Transverse colon (tissue), 4 donors: ENCODE data around the gene JDP2.
A peak's percentile ranks its signal among the peaks of the same experiment; 100 is the strongest.

Experiments
- CTCF ChIP-seq, 5 experiments: fragments of 200-600 bp in 3 of 5; fragments of 450-650 bp in 2 of 5; sonication (generic) in 3 of 5; IDR thresholded peaks; 1 replicate in 2 of 5; 2 replicates in 3 of 5; pipeline ENCODE4 v1.5.1; 2016 to 2017; ENCODE audit warnings: antibody characterized with exemption in 5 of 5, inconsistent platforms in 3 of 5, mild to moderate bottlenecking in 2 of 5, moderate library complexity in 1 of 5
- POLR2A ChIP-seq: fragments of 450-650 bp; IDR thresholded peaks from one replicate; pipeline ENCODE4 v1.6.1; 2016; ENCODE audit warnings: antibody characterized with exemption, mild to moderate bottlenecking, moderate library complexity
- POLR2AphosphoS5 ChIP-seq, 3 donors: sonication (generic); formaldehyde crosslinking; IDR thresholded peaks; one replicate each; pipeline ENCODE4 v1.6.1; 2016; ENCODE audit warnings: antibody characterized with exemption in 3 of 3

GRCh38 chr14:75401361-75401760, 26.5 kb upstream of the JDP2 start:
- TF ChIP-seq CTCF (IDR thresholded peaks at IDR 0.05), result no peak
- no peak for TF ChIP-seq POLR2A
- peak in 2 of 3 donors; percentile 43 to 69 for TF ChIP-seq POLR2AphosphoS5 (IDR thresholded peaks at IDR 0.05)
